Left renal pelvis (tissue), 4 donors: Measurements from ENCODE around the gene TECPR2. TPM values are rescaled to one million over a fixed set of nuclear protein-coding genes. Genes with fewer than 3 reads are reported as not detected.

Experiments
- DNase-seq, 4 donors: peaks; one replicate each; pipeline ENCODE4 v3.0.0-alpha.2; 2013; ENCODE audit warnings: low read depth in 4 of 4, low spot score in 3 of 4
- polyA plus RNA-seq, 4 donors: library from polyadenylated mRNA; unstranded; fragments of 120-200 nt; gene quantifications; one replicate each; pipeline ENCODE4 v1.2.1, GENCODE V29; 2013; ENCODE audit not compliant: insufficient read length in 4 of 4

Gene TECPR2
- polyA plus RNA-seq, 4 donors: 15.0 to 18.7 (median 17.2) TPM

DNA sequence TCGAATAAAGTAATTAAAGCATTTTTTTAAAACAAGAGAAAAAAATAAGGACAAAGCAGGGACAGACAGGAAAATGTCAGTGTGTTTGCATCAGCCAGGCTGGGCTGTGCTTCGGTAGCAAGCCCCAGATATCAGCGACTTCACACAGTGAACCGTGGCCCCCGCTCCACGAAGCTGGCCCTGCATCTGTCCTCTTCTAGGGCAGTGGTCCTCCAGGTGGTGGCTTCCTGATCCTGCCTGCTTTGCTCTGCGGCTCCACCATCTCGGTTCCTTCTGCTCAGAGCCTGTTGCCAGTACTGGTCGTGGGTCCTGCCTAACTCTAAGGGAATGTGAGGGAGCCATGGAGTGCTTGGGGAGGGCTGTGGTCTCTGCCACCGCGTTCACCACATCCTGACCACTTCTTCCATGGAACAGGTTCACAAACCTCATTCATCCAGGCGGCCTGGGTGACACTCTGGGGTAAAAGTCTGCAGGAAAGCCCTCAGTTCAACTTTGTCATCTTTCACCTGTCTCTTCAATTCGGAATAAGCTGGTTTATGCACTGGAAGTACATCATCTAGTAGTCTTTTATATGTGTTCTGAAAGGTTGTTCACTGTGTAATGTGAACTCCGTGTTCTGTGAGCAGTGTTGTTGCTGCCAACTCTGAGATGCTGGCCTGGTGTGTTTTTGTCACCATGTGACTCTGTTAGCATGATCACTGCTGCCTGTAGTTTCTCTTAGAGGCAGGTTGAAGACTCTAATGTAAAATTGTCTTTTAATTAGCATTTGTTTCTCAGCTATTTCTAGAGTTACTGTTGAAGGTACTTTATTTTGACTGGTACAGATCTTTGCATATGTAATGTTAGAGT, 99.0 kb downstream of the TECPR2 start:
- DNase-seq: no peak

- DNase-seq: no peak
Measured at GRCh38 chr14:102462391-102462790, 99.7 kb downstream of the TECPR2 start.

- DNase-seq: no peak
Measured at GRCh38 chr14:102464006-102464405, 101.3 kb downstream of the TECPR2 start.

- no peak for DNase-seq
Measured at GRCh38 chr14:102464846-102465341, 102.2 kb downstream of the TECPR2 start.

DNA sequence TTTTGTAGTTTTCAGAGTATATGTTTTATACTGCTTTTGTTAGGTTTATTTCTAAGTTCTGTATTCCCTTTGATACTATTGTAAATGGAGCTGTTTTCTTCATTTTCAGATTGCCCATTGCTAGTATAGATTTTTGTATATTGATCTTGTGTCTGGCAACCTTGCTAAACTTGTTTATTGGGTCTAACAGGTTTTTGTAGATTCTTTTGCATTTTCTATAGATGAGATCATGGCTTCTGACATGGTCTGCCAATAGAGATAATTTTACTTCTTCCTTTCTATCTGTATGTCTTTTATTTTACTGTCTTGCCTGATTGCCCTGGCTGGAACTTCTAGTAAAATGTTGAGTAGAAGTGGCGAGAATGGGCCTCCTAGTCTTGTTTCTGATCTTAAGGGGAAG, 106.5 kb downstream of the TECPR2 start:
- DNase-seq: no peak

- no peak for DNase-seq
Measured at GRCh38 chr14:102471921-102472790, 109.4 kb downstream of the TECPR2 start.

GRCh38 chr14:102472791-102473150, 110.0 kb downstream of the TECPR2 start:
- DNase-seq: no peak

GRCh38 chr14:102473559-102473958, 110.8 kb downstream of the TECPR2 start:
- no peak for DNase-seq

- DNase-seq: no peak
Measured at GRCh38 chr14:102474934-102475333, 112.2 kb downstream of the TECPR2 start.

GRCh38 chr14:102479107-102479506, 116.4 kb downstream of the TECPR2 start:
- no peak for DNase-seq

GRCh38 chr14:102479777-102480176, 117.0 kb downstream of the TECPR2 start:
- no peak for DNase-seq

GRCh38 chr14:102481371-102481770, 118.6 kb downstream of the TECPR2 start:
- no peak for DNase-seq

DNA sequence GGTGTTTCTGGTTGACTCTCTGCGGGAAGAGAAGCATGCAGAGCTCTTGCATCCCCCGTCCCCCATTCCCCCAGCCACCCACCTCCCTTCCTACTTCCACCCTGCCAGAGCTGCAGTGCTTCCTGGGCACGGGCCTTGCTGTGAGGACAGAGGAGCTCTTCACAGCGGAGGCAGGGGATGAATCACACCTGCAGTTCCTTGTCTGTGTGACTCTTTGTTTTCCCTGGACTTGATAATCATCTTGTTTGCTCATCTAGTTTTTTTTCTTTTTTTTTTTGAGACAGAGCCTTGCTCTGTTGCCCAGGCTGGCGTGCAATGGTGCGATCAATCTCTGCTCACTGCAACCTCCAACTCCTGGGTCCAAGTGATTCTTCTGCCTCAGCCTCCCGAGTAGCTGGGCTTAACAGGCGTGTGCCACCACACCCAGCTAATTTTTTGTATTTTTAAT, 119.1 kb downstream of the TECPR2 start:
- DNase-seq: no peak

- DNase-seq: no peak
Measured at GRCh38 chr14:102484316-102484715, 121.6 kb downstream of the TECPR2 start.

DNA sequence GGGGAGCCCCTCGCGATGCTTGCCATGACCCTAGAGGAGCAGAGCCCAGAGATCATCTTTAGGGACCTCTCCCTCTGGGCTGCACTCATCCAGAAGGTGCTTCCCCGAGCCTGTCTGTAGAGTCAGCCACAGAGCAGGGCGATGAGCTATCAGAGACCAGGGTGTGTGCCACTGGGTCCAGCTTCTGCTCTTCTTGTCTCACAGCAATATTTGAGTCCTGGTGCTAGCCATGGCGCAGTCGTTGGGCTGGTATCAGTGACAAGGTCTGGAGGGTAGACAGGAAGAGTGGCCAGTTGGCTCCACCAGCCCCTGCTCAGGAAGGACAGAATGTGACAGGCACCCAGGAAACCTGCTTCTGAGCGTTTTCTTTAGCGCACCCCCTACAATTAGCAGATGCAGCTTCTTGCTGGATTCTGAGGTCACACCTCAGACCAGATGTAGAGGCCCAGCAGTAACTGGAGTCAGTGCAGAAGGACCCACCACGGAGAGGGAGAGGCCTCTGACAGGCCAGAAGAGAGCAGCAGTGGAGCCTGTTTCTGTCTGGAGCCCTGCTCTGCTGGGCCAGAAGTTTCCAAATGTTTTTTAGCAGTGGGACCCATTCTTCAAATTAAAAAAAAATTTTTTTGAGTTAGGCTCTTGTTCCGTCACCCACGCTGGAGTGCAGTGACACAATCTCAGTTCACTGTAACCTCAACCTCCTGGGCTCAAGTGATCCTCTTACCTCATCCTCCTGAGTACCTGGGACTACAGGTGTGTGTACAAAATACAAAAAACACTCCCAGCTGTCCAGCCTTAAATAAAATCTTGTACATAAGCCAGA, 123.2 kb downstream of the TECPR2 start:
- DNase-seq: no peak

- no peak for DNase-seq
Measured at GRCh38 chr14:102486513-102487203, 123.9 kb downstream of the TECPR2 start.

DNA sequence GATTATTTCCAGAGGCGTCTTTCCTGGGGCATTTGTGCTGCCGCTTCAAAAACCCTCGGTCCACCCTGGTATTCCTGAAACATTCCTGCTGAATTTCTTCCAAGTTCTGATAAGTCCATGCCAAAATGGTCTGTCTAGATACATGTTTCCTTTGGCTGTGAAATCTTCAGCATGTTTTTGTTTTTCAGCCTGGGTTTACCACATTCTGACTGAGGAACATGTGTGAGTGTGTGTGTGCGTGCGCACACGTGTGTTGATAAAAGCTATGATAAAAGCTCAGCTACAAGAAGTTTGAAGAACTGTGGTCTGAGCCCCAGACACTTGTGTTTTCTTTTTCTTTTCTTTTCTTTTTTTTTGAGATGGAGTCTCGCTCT, 124.5 kb downstream of the TECPR2 start:
- DNase-seq: no peak

- no peak for DNase-seq
Measured at GRCh38 chr14:102490456-102490855, 127.7 kb downstream of the TECPR2 start.

DNA sequence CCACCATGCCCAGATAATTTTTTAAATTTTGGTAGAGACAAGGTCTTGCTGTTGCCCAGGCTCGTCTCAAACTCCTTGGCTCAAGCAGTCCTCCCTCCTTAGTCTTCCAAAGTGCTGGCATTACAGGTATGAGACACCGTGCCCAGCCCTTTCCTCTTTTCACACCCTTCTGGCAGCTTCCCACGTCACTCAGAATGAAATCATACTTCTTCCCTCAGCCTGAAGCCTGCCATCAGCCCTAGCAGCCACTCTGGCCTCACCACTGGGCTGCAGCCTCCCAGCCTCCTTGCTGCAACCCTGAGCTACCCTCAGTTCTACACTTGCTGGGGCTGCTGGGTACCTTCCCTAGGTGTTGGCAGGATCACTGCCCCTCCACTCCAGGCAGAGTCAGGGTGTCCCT, 128.6 kb downstream of the TECPR2 start:
- no peak for DNase-seq
